ENCODE results near the gene PATZ1.

Gene PATZ1

GRCh38 chr22:31308181-31308580 lies 38.0 kb downstream of the PATZ1 start:
- H3K27ac ChIP-seq = no peak overlapping the region
- TF ChIP-seq ZFX (IDR thresholded peaks at IDR 0.05) = no peak

- TF ChIP-seq ZFX (IDR thresholded peaks at IDR 0.05) = no peak
- H3K27ac ChIP-seq = no peak overlapping the region
These were observed 41.0 kb downstream of the PATZ1 start for GRCh38 chr22:31305194-31305593.

DNA sequence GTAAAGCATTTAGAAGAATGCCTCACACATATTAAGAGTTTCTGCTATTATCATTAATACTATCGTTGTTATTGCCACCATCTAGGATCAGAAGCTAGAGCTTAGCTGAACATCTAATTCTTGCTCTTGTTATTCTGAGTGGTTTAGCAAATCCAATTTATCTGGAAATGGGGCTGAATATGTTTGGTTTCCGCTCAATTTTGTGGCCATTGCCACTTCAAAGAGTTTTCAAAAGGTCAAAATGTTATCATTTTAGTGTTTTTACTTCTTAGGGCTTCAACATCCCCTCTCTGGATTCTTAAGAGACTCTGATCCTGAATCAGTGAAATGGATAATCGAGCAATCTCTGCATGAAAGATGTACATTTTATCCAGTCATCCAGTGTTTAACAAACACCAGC lies 43.6 kb downstream of the PATZ1 start:
- H3K27ac ChIP-seq = no peak overlapping the region
- TF ChIP-seq CTCF (conservative IDR thresholded peaks at IDR 0.05) = no peak
- no peak for TF ChIP-seq ZFX (IDR thresholded peaks at IDR 0.05)

- TF ChIP-seq ZFX (IDR thresholded peaks at IDR 0.05) = no peak
- no peak for TF ChIP-seq CTCF (conservative IDR thresholded peaks at IDR 0.05)
- H3K27ac ChIP-seq = no peak overlapping the region
These were observed 44.1 kb downstream of the PATZ1 start for GRCh38 chr22:31302006-31302405.

DNA sequence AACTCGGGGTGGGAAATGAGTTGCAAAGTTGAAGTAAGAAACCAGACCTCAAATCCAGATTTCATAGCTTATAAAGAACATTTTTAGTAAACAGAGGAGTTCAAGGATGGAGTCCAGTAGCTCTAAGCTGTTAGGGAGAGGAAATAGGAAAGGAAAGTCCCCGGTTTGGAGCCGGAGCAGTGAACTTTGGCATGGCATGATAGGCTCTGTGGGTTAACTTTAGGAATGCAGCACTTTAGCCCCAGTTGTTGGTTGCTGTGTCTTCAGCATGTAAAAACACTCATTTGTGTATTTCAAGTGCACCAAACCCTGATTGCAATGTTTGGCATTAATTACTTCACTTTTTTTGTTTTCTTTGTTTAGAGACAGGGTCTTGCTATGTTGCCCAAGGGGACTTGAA lies 45.2 kb downstream of the PATZ1 start:
- TF ChIP-seq ZFX (IDR thresholded peaks at IDR 0.05) (no peak), CTCF (conservative IDR thresholded peaks at IDR 0.05) (no peak)
- no peak overlapping the region for H3K27ac ChIP-seq

DNA sequence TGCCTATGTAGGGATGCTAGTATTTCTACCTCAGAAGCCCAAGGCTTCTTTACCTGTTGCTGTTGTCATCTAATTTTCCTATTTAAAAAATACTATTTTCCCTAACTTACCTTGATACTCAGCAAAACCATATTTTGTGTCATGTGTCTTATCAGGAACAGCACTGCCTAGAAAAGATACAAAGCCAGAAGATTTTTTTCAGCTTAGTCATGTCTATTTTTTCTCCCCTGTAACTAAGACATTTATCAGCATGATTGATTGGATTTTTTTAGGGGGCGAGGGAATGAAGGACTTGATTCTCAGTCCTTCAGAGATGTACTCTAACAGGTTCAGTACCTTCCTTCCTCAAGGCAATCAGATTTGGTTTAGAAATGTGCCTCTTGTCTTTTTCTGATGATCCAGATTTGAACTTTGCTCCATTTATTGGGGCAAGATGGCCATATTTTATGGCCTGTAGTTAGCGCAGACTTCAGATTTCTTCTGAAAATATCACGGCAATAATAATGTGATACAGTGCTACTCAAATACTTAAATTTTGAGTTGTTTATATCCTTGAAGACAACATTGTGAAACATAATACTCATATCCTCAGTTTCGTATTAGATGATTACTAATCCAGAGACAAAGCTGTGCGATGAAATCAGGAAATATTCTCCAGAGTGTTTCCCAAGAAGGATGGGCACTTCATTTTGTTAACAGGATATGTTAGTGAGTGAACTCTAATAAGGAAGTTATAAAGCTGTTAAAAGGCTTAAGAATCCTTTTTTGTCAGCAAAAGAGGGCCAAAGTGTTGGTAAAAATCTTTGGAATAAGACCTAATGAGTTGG lies 50.1 kb downstream of the PATZ1 start:
- no peak for TF ChIP-seq ZFX (IDR thresholded peaks at IDR 0.05)
- no peak for TF ChIP-seq CTCF (conservative IDR thresholded peaks at IDR 0.05)
- H3K27ac ChIP-seq = no peak overlapping the region

GRCh38 chr22:31295360-31295759 lies 50.8 kb downstream of the PATZ1 start:
- H3K27ac ChIP-seq = no peak overlapping the region
- no peak for TF ChIP-seq ZFX (IDR thresholded peaks at IDR 0.05)
- no peak for TF ChIP-seq CTCF (conservative IDR thresholded peaks at IDR 0.05)

DNA sequence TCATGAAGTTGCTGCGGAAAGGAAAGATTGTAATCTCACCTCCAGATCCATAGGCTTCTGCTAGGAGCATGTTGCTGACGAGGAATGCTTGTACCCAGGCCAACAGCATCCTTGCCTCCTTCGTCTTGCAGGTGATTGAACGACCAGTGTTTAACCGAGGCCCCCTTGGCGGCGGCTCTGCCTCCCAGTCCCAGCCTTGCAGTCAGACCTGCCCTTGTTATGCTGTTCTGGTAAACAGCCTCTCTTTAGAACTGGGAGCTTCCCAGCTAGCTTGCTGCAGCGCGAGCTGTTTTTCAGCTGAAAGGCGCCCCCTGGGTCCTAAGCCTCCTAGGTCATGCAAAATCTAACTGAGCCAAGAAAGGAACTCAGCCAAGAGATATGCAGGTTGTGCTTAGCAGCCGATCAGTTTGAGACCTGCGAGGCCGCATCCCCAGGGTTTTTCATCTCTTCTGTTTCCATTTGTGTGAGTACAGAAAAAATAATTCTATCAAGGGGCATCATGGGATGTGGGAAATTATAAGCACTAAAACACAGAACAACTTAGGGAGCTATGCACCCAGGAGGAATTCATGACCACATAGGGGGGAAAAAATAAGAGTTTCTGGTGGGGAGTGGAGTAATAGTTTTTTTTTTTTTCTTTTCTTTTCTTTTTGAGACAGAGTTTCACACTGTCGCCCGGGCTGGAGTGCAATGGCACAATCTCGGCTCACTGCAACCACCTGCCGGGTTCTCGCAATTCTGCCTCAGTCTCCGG lies 53.7 kb downstream of the PATZ1 start, which contains the start of gene PIK3IP1:
Gene PIK3IP1 (minus strand): TSS at position 253 of the 754 bp plus-strand sequence. CDS start 144 bp downstream, at position 109.
- peak within 1 kb of the TSS; percentile 61 for H3K27ac ChIP-seq
- TF ChIP-seq ZFX (IDR thresholded peaks at IDR 0.05) (no peak), CTCF (conservative IDR thresholded peaks at IDR 0.05) (peak; percentile 71)
